Measurements from ENCODE around the gene ZNF765. TPM values are rescaled to one million over a fixed set of nuclear protein-coding genes. Genes with fewer than 3 reads are reported as not detected.
A peak's percentile ranks its signal among the peaks of the same experiment; 100 is the strongest.
"Not testable (repeated sequence)": the region's sequence is repeated elsewhere in the genome, so short reads cannot be mapped to it uniquely, and the experiment has no call there.

ZNF765 gene
- total RNA-seq, 1 experiment from 2014 or later: 12.4 TPM

DNA sequence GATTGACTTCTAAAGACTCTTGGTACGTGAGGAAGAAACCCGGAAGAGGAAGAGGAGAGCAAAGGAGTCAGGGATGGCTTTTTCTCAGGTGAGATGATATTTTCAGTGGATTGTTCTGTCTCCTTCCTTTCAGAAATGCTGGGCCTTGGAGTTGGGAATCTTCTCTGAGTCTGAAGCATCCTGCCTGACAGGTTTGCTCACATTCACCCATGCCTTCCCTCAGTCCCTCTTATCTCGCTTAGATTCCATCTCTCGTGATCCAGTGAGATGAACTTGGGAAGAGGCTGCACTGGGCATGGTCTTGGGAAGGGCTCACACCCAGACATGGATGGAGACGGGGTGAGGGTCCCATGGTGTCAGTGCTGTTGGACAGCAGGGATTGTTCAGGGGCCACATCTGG is 52.2 kb downstream of the ZNF765 start:
- DNase-seq: not testable (repeated sequence)
- peaks cover 16% of the 10 kb centered on the region for H3K36me3 ChIP-seq (replicated peaks; ENCODE audit: control insufficient read depth, insufficient read depth, low read length)

DNA sequence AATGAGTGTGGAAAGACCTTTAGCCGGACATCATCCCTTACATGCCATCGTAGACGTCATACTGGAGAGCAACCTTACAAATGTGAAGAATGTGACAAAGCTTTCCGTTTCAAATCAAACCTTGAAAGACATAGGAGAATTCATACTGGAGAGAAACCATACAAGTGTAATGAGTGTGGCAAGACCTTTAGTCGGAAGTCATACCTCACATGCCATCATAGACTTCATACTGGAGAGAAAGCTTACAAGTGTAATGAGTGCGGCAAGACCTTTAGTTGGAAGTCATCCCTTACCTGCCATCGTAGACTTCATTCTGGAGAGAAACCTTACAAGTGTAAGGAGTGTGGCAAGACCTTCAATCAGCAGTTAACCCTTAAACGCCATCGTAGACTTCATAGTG is 60.9 kb downstream of the ZNF765 start:
- Histone ChIP-seq H3K4me3 (ENCODE audit: insufficient read depth, low read depth, low read length) (no peak overlapping the region), H3K36me3 (replicated peaks; ENCODE audit: control insufficient read depth, insufficient read depth, low read length) (peaks cover 21% of the 10 kb centered on the region), H3K27me3 (ENCODE audit: control insufficient read depth, insufficient read depth, low read length) (no peaks in the 10 kb centered on the region)
- DNase-seq: no peak

More for the DNA sequence above, 52.2 kb downstream of the ZNF765 start:
- not testable (repeated sequence) for H3K4me3 ChIP-seq (ENCODE audit: insufficient read depth, low read depth, low read length); H3K27me3 ChIP-seq (ENCODE audit: control insufficient read depth, insufficient read depth, low read length)

DNA sequence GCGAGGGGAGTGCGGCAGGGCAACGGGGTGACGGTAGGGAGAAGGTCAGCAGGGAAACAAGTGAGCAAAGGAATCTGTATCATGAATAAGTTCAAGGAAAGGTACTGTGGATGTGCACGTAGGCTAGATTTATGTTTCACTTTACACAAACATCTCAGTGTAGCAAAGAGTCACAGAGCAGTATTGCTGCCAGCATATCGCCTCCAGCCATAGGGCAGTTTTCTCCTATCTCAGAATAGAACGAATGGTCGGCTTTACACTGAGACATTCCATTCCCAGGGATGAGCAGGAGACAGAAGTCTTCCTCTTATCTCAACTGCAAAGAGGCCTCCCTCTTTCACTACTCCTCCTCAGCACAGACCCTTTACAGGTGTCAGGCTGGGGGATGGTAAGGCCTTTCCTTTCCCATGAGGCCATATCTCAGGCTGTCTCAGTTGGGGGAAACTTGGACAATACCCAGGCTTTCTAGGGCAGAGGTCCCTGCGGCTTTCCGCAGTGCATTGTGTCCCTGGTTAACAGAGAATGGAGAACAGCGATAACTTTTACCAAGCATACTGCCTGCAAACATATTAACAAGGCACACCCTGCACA is 65.3 kb downstream of the ZNF765 start:
- H3K27me3 ChIP-seq (ENCODE audit: control insufficient read depth, insufficient read depth, low read length); DNase-seq; H3K4me3 ChIP-seq (ENCODE audit: insufficient read depth, low read depth, low read length): not testable (repeated sequence)
- peaks cover 10% of the 10 kb centered on the region for H3K36me3 ChIP-seq (replicated peaks; ENCODE audit: control insufficient read depth, insufficient read depth, low read length)

DNA sequence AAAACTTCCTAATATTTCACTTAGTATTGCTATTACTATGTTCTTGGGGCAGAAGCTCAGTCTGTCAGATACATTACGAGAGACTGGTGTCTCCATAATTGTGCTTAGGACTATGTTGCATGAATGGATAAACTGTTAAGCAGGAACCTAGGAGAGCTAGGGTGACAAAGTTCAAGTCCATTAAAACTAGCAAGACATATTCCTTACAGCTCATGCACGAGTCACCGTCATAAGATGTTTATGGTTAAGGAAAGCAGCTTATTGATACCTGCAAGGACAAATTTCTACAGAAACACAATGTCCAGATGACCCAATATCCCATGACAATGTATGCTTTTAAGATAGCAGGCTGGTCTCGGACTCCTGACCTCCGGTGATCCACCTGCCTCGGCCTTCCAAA is 66.9 kb downstream of the ZNF765 start:
- no peak overlapping the region for H3K4me3 ChIP-seq (ENCODE audit: insufficient read depth, low read depth, low read length)
- H3K36me3 ChIP-seq (replicated peaks; ENCODE audit: control insufficient read depth, insufficient read depth, low read length): no peaks in the 10 kb centered on the region; the same call in 1 of the 2 replicates
- no peaks in the 10 kb centered on the region for H3K27me3 ChIP-seq (ENCODE audit: control insufficient read depth, insufficient read depth, low read length)
- no peak for DNase-seq

DNA sequence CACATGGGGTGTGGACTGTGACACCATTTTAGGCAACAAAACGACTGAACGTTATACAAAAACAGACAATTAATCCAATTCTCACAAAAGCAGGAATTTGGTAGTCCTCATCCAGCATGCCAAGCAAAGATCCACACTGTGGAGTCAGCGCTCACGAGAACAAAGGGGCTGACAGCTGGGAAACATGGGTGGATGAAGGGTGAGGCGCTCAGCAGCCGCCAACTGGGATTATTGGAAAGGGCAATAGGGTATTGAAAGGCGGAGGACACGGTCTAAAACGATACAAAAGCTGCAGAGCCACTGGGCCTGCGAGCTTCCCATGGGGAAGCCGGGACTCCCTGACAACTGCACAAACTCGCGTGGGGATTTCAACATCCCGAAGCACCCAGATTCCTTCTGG is 67.9 kb downstream of the ZNF765 start:
- Histone ChIP-seq H3K36me3 (replicated peaks; ENCODE audit: control insufficient read depth, insufficient read depth, low read length) (no peaks in the 10 kb centered on the region), H3K27me3 (ENCODE audit: control insufficient read depth, insufficient read depth, low read length) (no peaks in the 10 kb centered on the region), H3K4me3 (ENCODE audit: insufficient read depth, low read depth, low read length) (peak overlapping the region; percentile 37; the same call in 1 of the 2 replicates)
- no peak for DNase-seq

DNA sequence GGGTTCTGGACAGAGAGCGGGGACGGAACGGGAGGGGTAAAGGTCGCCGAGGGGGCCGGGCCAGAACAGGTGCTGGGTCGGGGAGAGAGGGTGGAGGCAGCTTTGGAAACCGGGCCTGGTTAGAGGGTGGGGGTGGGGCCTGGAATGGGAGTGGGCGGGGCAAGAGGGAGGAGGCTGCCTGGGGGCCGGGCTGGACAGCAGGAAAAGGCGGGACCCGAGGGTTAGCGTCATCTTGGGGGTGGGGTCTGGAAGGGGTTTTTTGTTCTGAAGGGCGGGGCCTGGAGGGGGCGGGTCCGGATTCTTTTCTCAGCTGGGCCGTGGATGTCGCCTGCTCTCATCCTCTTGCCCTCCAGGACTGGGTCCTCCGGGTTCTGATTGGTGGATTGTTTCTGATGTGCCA is 68.3 kb downstream of the ZNF765 start:
- Histone ChIP-seq H3K4me3 (ENCODE audit: insufficient read depth, low read depth, low read length) (peak overlapping the region; percentile 37; the same call in 1 of the 2 replicates), H3K27me3 (ENCODE audit: control insufficient read depth, insufficient read depth, low read length) (no peaks in the 10 kb centered on the region), H3K36me3 (replicated peaks; ENCODE audit: control insufficient read depth, insufficient read depth, low read length) (no peaks in the 10 kb centered on the region)
- DNase-seq: peak; percentile 98

DNA sequence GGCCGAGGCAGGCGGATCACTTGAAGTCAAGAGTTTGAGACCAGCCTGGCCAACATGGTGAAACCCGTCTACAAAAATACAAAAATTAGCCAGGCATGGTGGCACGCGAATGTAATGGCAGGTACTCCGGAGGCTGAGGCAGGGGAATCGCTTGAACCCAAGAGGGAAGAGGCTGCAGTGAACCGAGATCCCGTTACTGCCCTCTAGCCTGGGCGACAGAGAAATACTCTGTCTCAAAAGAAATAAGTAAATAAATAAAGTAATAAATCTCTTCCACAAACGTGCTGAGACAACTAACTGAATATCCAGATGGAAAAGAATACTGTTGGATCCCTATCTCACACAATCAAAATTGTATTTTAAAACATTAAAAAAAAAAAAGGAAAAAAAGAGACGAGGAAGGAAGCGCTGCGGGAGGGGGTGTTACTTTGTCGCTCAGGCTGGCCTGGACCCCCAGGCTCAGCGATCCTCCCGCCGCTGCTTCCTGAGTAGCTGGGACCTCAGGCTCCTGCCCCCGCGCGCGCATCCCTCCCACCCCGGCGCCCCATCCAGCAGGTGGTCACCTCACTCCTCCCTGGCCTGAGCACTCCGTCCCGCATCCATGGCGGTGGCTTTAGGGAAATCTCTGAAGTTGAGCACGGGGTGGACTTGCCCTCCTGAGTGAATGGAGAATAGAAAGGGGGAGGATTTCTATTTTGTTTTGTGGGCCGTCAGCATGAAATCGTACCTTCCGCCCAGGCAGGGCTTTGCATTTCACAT is 72.0 kb downstream of the ZNF765 start:
- peak; percentile 77 for DNase-seq
- no peaks in the 10 kb centered on the region for H3K27me3 ChIP-seq (ENCODE audit: control insufficient read depth, insufficient read depth, low read length)
- peak overlapping the region; percentile 85 for H3K4me3 ChIP-seq (ENCODE audit: insufficient read depth, low read depth, low read length)
- no peaks in the 10 kb centered on the region for H3K36me3 ChIP-seq (replicated peaks; ENCODE audit: control insufficient read depth, insufficient read depth, low read length)

DNA sequence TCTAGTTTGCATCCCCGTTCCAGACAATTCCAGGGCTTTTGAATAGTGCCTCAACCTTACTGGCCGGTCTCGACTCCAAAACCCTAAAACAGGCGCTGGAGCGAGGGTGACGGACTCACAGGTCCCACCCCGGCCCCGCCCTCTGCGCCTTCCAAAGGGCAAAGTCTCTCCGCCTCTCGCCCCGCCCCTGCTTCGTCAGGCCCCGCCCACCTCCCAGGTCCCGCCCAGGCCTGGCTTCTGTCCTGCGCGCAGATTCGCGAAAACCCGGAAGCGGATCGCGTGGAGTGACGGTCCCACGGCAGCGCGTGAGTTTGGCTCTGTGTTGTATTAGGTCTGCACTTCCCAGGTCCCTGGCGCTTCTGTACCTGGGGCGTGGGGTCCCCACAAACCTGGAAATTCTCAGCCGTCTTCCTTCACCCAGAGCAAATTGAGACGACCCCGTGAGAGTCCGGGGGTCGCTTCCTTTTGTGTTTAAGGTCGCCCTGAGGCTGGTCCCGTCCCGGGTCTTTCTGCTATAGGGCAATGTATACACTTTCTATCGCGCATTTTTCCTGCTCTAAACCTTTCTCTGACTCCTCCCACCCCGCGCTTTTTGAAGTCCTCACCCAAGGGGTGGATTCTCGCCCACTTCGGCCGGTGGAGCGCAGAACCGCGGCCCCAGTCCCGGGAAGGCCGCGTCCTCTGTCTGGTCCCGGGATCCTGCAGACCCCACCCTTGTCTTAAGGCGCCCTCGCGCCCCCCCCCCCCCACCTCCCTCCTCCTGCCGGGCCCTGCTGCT is 72.7 kb downstream of the ZNF765 start, which contains the start of gene ZNF813:
Gene ZNF813, plus strand, starts transcription at position 249 of the 778 bp plus-strand sequence. CDS start 16,090 bp downstream, outside the sequence.
- H3K36me3 ChIP-seq (replicated peaks; ENCODE audit: control insufficient read depth, insufficient read depth, low read length): no peaks in the 10 kb centered on the region
- no peaks in the 10 kb centered on the region for H3K27me3 ChIP-seq (ENCODE audit: control insufficient read depth, insufficient read depth, low read length)
- peak within 1 kb of the TSS; percentile 85 for H3K4me3 ChIP-seq (ENCODE audit: insufficient read depth, low read depth, low read length)
- DNase-seq: peak; percentile 97

DNA sequence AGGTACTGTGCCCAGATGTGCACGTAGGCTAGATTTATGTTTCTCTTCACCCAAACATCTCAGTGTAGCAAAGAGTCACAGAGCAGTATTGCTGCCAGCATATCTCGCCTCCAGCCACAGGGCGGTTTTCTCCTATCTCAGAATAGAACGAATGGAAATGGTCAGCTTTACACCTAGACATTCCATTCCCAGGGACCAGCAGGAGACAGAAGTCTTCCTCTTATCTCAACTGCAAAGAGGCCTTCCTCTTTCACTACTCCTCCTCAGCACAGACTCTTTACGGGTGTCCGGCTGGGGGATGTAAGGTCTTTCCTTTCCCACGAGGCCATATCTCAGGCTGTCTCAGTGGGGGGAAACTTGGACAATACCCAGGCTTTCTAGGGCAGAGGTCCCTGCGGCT is 73.7 kb downstream of the ZNF765 start:
- H3K27me3 ChIP-seq (ENCODE audit: control insufficient read depth, insufficient read depth, low read length); H3K36me3 ChIP-seq (replicated peaks; ENCODE audit: control insufficient read depth, insufficient read depth, low read length); DNase-seq: not testable (repeated sequence)
- H3K4me3 ChIP-seq (ENCODE audit: insufficient read depth, low read depth, low read length): peak overlapping the region; percentile 85

DNA sequence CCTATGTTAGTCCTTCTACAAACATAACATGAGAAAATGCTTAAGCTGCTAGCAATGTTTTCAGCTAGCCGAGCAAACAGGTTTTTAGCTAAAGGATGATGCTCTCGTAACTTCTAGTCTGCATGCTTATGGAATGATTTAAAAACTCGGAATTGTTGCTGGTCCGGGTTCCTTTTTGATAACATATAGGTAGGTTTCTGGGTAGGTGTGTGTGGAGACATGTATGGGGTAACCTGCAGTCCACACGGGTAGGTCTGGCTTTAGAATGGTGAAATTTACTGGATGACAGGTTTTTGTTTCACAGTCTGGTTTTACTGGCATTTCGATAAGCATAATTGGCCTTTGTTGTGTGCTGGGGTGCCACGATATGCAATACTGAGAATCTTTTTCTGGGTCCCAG is 77.0 kb downstream of the ZNF765 start:
- H3K4me3 ChIP-seq (ENCODE audit: insufficient read depth, low read depth, low read length): no peak overlapping the region
- DNase-seq: no peak
- H3K36me3 ChIP-seq (replicated peaks; ENCODE audit: control insufficient read depth, insufficient read depth, low read length): no peaks in the 10 kb centered on the region; the same call in 1 of the 2 replicates
- H3K27me3 ChIP-seq (ENCODE audit: control insufficient read depth, insufficient read depth, low read length): no peaks in the 10 kb centered on the region

DNA sequence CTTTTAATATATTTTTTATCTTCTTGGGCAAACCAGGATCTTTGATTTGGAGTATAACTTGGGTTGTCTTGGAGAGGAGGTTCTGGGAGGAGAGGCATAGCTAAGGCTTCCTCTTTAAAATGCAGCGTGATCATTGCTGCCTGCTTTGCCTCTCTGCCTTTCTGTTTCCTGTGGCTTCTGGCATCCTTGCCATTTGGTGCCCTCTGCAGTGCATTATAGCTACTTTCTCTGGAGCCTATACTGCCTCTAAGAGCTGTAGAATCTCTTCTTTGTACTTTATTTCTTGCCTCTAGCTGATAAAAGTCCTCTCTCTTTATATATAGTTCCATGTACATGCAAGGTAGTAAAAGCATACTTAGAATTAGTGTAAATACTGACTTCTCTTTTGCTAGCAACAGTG is 79.9 kb downstream of the ZNF765 start:
- H3K36me3 ChIP-seq (replicated peaks; ENCODE audit: control insufficient read depth, insufficient read depth, low read length); H3K4me3 ChIP-seq (ENCODE audit: insufficient read depth, low read depth, low read length); H3K27me3 ChIP-seq (ENCODE audit: control insufficient read depth, insufficient read depth, low read length): not testable (repeated sequence)
- peak; percentile 32 for DNase-seq

DNA sequence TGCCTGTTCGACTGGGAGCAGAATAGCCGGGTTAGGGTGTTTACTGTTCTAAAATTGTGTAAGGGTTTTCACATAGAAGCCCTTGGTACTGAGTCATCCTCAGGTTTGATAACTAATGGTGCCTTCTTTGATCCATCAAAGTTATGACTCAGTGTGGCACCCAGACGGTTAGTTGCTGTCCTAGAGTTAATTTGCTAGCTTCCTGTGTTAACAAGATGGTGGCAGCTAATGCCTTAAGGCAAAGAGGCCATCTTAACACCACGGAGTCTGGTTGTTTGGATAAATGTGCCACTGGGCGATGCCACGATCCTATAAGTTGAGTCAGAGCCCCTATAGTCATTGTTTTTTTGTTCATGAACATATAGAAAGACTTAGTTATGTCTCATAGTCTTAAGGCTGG is 80.5 kb downstream of the ZNF765 start:
- not testable (repeated sequence) for H3K36me3 ChIP-seq (replicated peaks; ENCODE audit: control insufficient read depth, insufficient read depth, low read length); H3K27me3 ChIP-seq (ENCODE audit: control insufficient read depth, insufficient read depth, low read length); H3K4me3 ChIP-seq (ENCODE audit: insufficient read depth, low read depth, low read length); DNase-seq

Measured in H7 (cell line).